ENCODE results near the gene IL34. TPM values are rescaled to one million over a fixed set of nuclear protein-coding genes. Genes with fewer than 3 reads are reported as not detected.

The IL34 gene
- total and polyA plus RNA-seq, 4 donors = 0.25 to 0.93 (median 0.42) TPM

- Histone ChIP-seq H3K27me3 (ENCODE audit: control insufficient read depth in 4 of 4, insufficient read depth in 4 of 4, low read length in 3 of 4) (no peaks in the 10 kb centered on the region), H3K4me1 (ENCODE audit: control insufficient read depth in 4 of 4, insufficient read depth in 4 of 4, low read length in 3 of 4) (peaks cover 9 to 22% (median 12%) of the 10 kb centered on the region in 4 donors), H3K4me3 (ENCODE audit: low read depth in 1 of 3, low read length in 3 of 3) (peak overlapping the region in 1 of 3 donors; percentile 2), H3K27ac (ENCODE audit: low read depth in 1 of 2, low read length in 2 of 2) (peak overlapping the region in 1 of 2 donors; percentile 45), H3K9ac (ENCODE audit: low read depth in 1 of 2, low read length in 2 of 2) (no peak overlapping the region), H3K36me3 (ENCODE audit: control insufficient read depth in 4 of 4, insufficient read depth in 3 of 4, low read depth in 1 of 4, low read length in 3 of 4) (peaks cover 0 to 2% (median 0%) of the 10 kb centered on the region in 4 donors), H3K9me3 (ENCODE audit: control insufficient read depth in 4 of 4, low read length in 3 of 4) (no peaks in the 10 kb centered on the region)
- WGBS = 57% methylated on average over 14 of the region's 14 CpGs
- no peak for TF ChIP-seq GABPA (IDR thresholded peaks at IDR 0.05 in 1 of 2, conservative IDR thresholded peaks at IDR 0.05 in 1 of 2)
- peak; percentile 78 for TF ChIP-seq FOXA1 (IDR thresholded peaks at IDR 0.05)
- TF ChIP-seq HNF4A (conservative IDR thresholded peaks at IDR 0.05) = peak in 1 of 2 donors; percentile 81
- peak; percentile 61 for TF ChIP-seq FOXA2 (IDR thresholded peaks at IDR 0.05)
- peak in 1 of 2 donors; percentile 68 for TF ChIP-seq RXRA (IDR thresholded peaks at IDR 0.05)
- no peak for TF ChIP-seq SP1 (IDR thresholded peaks at IDR 0.05)
- peak; percentile 41 for TF ChIP-seq YY1 (IDR thresholded peaks at IDR 0.05)
- peak; percentile 61 for DNase-seq (ENCODE audit: low spot score)
These were observed 45.9 kb downstream of the IL34 start for GRCh38 chr16:70692130-70692872.

- no peaks in the 10 kb centered on the region for H3K9me3 ChIP-seq (ENCODE audit: control insufficient read depth in 4 of 4, low read length in 3 of 4)
- DNase-seq (ENCODE audit: low spot score) = no peak
- peaks cover 0 to 2% (median 0%) of the 10 kb centered on the region in 4 donors for H3K36me3 ChIP-seq (ENCODE audit: control insufficient read depth in 4 of 4, insufficient read depth in 3 of 4, low read depth in 1 of 4, low read length in 3 of 4)
- H3K9ac ChIP-seq (ENCODE audit: low read depth in 1 of 2, low read length in 2 of 2) = no peak overlapping the region
- peak overlapping the region in 1 of 2 donors; percentile 45 for H3K27ac ChIP-seq (ENCODE audit: low read depth in 1 of 2, low read length in 2 of 2)
- TF ChIP-seq GABPA (IDR thresholded peaks at IDR 0.05 in 1 of 2, conservative IDR thresholded peaks at IDR 0.05 in 1 of 2) = no peak
- no peak for TF ChIP-seq ZBTB33 (IDR thresholded peaks at IDR 0.05)
- no peak for TF ChIP-seq TAF1 (conservative IDR thresholded peaks at IDR 0.05)
- no peak for TF ChIP-seq FOXA2 (IDR thresholded peaks at IDR 0.05)
- no peak for TF ChIP-seq JUND (IDR thresholded peaks at IDR 0.05)
- TF ChIP-seq NR2F2 (IDR thresholded peaks at IDR 0.05) = no peak
- TF ChIP-seq SP1 (IDR thresholded peaks at IDR 0.05) = no peak
- TF ChIP-seq RXRA (IDR thresholded peaks at IDR 0.05) = no peak
- no peak for TF ChIP-seq CTCF (IDR thresholded peaks at IDR 0.05; ENCODE audit: low read depth, low read length, missing input control)
- TF ChIP-seq HNF4G (IDR thresholded peaks at IDR 0.05) = no peak
- no peak for TF ChIP-seq YY1 (IDR thresholded peaks at IDR 0.05)
- TF ChIP-seq FOXA1 (IDR thresholded peaks at IDR 0.05) = no peak
- TF ChIP-seq REST (IDR thresholded peaks at IDR 0.05) = no peak
- TF ChIP-seq EGR1 (IDR thresholded peaks at IDR 0.05; ENCODE audit: low read depth in 2 of 2) = no peak
- H3K4me3 ChIP-seq (ENCODE audit: low read depth in 1 of 3, low read length in 3 of 3) = peak overlapping the region in 1 of 3 donors; percentile 2
- H3K27me3 ChIP-seq (ENCODE audit: control insufficient read depth in 4 of 4, insufficient read depth in 4 of 4, low read length in 3 of 4) = no peaks in the 10 kb centered on the region
- peaks cover 9 to 21% (median 12%) of the 10 kb centered on the region in 4 donors for H3K4me1 ChIP-seq (ENCODE audit: control insufficient read depth in 4 of 4, insufficient read depth in 4 of 4, low read length in 3 of 4)
- 79% methylated on average over 29 of the region's 29 CpGs for WGBS
These were observed 46.7 kb downstream of the IL34 start for GRCh38 chr16:70692873-70693671.
